Tibial nerve (tissue), 4 donors: ENCODE data around the gene MOSPD3.

Source experiments
- CTCF ChIP-seq, 5 experiments: fragments of 200-600 bp in 3 of 5; fragments of 450-650 bp in 2 of 5; sonication (generic) in 3 of 5; IDR thresholded peaks; one replicate each; pipeline ENCODE4 v1.5.1; 2016 to 2019; ENCODE audit warnings: antibody characterized with exemption in 5 of 5, mild to moderate bottlenecking in 3 of 5, moderate library complexity in 2 of 5
- EP300 ChIP-seq, 2 donors: sonication (generic); formaldehyde crosslinking; IDR thresholded peaks; one replicate each; pipeline ENCODE4 v1.6.1; 2017; ENCODE audit warnings: antibody characterized with exemption in 2 of 2, mild to moderate bottlenecking in 1 of 2

DNA sequence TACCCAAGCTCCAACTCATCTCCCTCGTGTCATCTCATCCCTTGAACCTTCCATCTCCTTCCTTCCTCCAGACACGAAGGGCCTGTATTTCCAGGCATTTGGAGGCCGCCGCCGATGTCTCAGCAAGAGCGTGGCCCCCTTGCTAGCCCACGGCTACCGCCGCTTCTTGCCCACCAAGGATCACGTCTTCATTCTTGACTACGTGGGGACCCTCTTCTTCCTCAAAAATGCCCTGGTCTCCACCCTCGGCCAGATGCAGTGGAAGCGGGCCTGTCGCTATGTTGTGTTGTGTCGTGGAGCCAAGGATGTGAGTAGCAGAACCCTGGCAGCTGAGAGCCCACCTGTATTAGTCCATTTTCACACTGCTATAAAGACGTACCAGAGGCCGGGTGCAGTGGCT lies 20.7 kb upstream of the MOSPD3 start:
- TF ChIP-seq EP300 (IDR thresholded peaks at IDR 0.05), result no peak
- no peak for TF ChIP-seq CTCF (IDR thresholded peaks at IDR 0.05)
